ENCODE data around the gene TAF3.

The TAF3 gene

GRCh38 chr10:7945034-7945433, 126.7 kb downstream of the TAF3 start:
- TF ChIP-seq CTCF (conservative IDR thresholded peaks at IDR 0.05; ENCODE audit: low read depth): no peak
- POLR2A ChIA-PET (ENCODE audit: low non-redundant PET): no interaction called here
- CTCF ChIA-PET: no interaction called here
- DNase-seq (ENCODE audit: low spot score): no peak
- no peak overlapping the region for H3K27ac ChIP-seq

- H3K27ac ChIP-seq: no peak overlapping the region
- POLR2A ChIA-PET (ENCODE audit: low non-redundant PET): no interaction called here
- peak; percentile 4 for DNase-seq (ENCODE audit: low spot score)
- TF ChIP-seq CTCF (conservative IDR thresholded peaks at IDR 0.05; ENCODE audit: low read depth): no peak
- CTCF ChIA-PET: interaction anchor here (0.7 kb wide), 1 partner anchor 82 kb away, joined by 3 read pairs; no protein-coding TSS in a partner anchor
Observed at GRCh38 chr10:7945469-7946187, 127.3 kb downstream of the TAF3 start.

GRCh38 chr10:7948371-7949000, 130.2 kb downstream of the TAF3 start:
- CTCF ChIA-PET: interaction anchor here (0.8 kb wide), 1 partner anchor 11 kb away, joined by 3 read pairs; no protein-coding TSS in a partner anchor
- no peak for DNase-seq (ENCODE audit: low spot score)
- POLR2A ChIA-PET (ENCODE audit: low non-redundant PET): no interaction called here
- TF ChIP-seq CTCF (conservative IDR thresholded peaks at IDR 0.05; ENCODE audit: low read depth): no peak
- H3K27ac ChIP-seq: no peak overlapping the region

- H3K27ac ChIP-seq: no peak overlapping the region
- DNase-seq (ENCODE audit: low spot score): no peak
- POLR2A ChIA-PET (ENCODE audit: low non-redundant PET): no interaction called here
- CTCF ChIA-PET: no interaction called here
- no peak for TF ChIP-seq CTCF (conservative IDR thresholded peaks at IDR 0.05; ENCODE audit: low read depth)
Observed at GRCh38 chr10:7950981-7951847, 132.9 kb downstream of the TAF3 start.

- ChIA-PET POLR2A (ENCODE audit: low non-redundant PET) (no interaction called here), CTCF (no interaction called here)
- H3K27ac ChIP-seq: no peak overlapping the region
- DNase-seq (ENCODE audit: low spot score): no peak
- no peak for TF ChIP-seq CTCF (conservative IDR thresholded peaks at IDR 0.05; ENCODE audit: low read depth)
Observed at GRCh38 chr10:7952266-7952665, 134.0 kb downstream of the TAF3 start.

- no peak for DNase-seq (ENCODE audit: low spot score)
- CTCF ChIA-PET: no interaction called here
- H3K27ac ChIP-seq: no peak overlapping the region
- no peak for TF ChIP-seq CTCF (conservative IDR thresholded peaks at IDR 0.05; ENCODE audit: low read depth)
- POLR2A ChIA-PET (ENCODE audit: low non-redundant PET): no interaction called here
Observed at GRCh38 chr10:7953447-7953846, 135.1 kb downstream of the TAF3 start.

Data from RWPE1 (cell line).